Naive thymus-derived CD4-positive, alpha-beta T cell (primary cell): Measurements from ENCODE around the gene SLC7A10. TPM values are rescaled to one million over a fixed set of nuclear protein-coding genes. Genes with fewer than 3 reads are reported as not detected.

Experiments used
- ATAC-seq: fragments of 150-1000 bp; cut with Tn5 transposase; 2 replicates; pipeline ENCODE4 v1.10.0; 2021; ENCODE audit warnings: mild to moderate bottlenecking, moderate library complexity
- CTCF ChIA-PET: fragments of 350-600 bp; sonication (Branson Sonifier 250); formaldehyde crosslinking; loops from one replicate; lab custom pipeline; 2021; ENCODE audit warnings: antibody characterized with exemption; lab: Charles Lee
- POLR2A ChIA-PET: fragments of 350-600 bp; sonication (Branson Sonifier 250); formaldehyde crosslinking; loops from one replicate; lab custom pipeline; 2021; ENCODE audit warnings: antibody characterized with exemption, inconsistent platforms; lab: Charles Lee
- DNase-seq, 9 donors: peaks; one replicate each; pipeline versions ENCODE4 v3.0.0 to v3.0.0-alpha.2; 2020 to 2022; ENCODE audit warnings: mixed read lengths in 1 of 9
- H3K27ac ChIP-seq: one replicate; pipeline ENCODE4 v1.7.0; 2013; ENCODE audit warnings: mild to moderate bottlenecking, low read depth, low read length, moderate library complexity
- H3K27me3 ChIP-seq, 2 donors: one replicate each; pipeline ENCODE4 v1.7.0; 2013; ENCODE audit warnings: low read length in 2 of 2, mild to moderate bottlenecking in 2 of 2, moderate library complexity in 2 of 2; ENCODE audit not compliant: control insufficient read depth in 2 of 2, insufficient read depth in 2 of 2
- H3K36me3 ChIP-seq, 3 experiments: 1 replicate in 2 of 3; 2 replicates in 1 of 3; pipeline ENCODE4 v1.7.0; 2013; ENCODE audit warnings: low read length in 3 of 3, mild to moderate bottlenecking in 3 of 3, moderate library complexity in 1 of 3; ENCODE audit not compliant: insufficient read depth in 3 of 3, control insufficient read depth in 2 of 3
- H3K4me1 ChIP-seq, 2 donors: one replicate each; pipeline ENCODE4 v1.7.0; 2013; ENCODE audit warnings: low read length in 2 of 2, mild to moderate bottlenecking in 2 of 2, moderate library complexity in 1 of 2; ENCODE audit not compliant: control insufficient read depth in 2 of 2, insufficient read depth in 2 of 2
- H3K4me3 ChIP-seq: 2 replicates; pipeline ENCODE4 v1.7.0; 2013; ENCODE audit warnings: mild to moderate bottlenecking, low read length
- H3K9me3 ChIP-seq, 3 experiments: 1 replicate in 2 of 3; 2 replicates in 1 of 3; pipeline ENCODE4 v1.7.0; 2013; ENCODE audit warnings: low read length in 3 of 3; ENCODE audit not compliant: control insufficient read depth in 2 of 3
- H3K27ac Mint-ChIP-seq, 9 donors: one replicate each; pipeline ENCODE4 v1.8.0; 2020 to 2022; ENCODE audit warnings: mixed read lengths in 9 of 9, mild to moderate bottlenecking in 8 of 9, moderate library complexity in 5 of 9, inconsistent platforms in 2 of 9
- H3K27me3 Mint-ChIP-seq, 5 donors: one replicate each; pipeline ENCODE4 v1.8.0; 2021 to 2022; ENCODE audit warnings: mixed read lengths in 5 of 5, mild to moderate bottlenecking in 1 of 5
- H3K36me3 Mint-ChIP-seq, 5 donors: one replicate each; pipeline ENCODE4 v1.8.0; 2020 to 2022; ENCODE audit warnings: mixed read lengths in 5 of 5, mild to moderate bottlenecking in 3 of 5, inconsistent platforms in 1 of 5
- H3K4me1 Mint-ChIP-seq, 7 donors: one replicate each; pipeline ENCODE4 v1.8.0; 2020 to 2022; ENCODE audit warnings: mixed read lengths in 7 of 7, mild to moderate bottlenecking in 3 of 7, inconsistent platforms in 1 of 7
- H3K4me3 Mint-ChIP-seq, 10 donors: one replicate each; pipeline ENCODE4 v1.8.0; 2020 to 2022; ENCODE audit warnings: mild to moderate bottlenecking in 10 of 10, mixed read lengths in 10 of 10, moderate library complexity in 6 of 10, inconsistent platforms in 2 of 10
- H3K9me3 Mint-ChIP-seq, 11 donors: one replicate each; pipeline ENCODE4 v1.8.0; 2020 to 2022; ENCODE audit warnings: mixed read lengths in 11 of 11, mild to moderate bottlenecking in 4 of 11, inconsistent platforms in 1 of 11, moderate library complexity in 1 of 11
- intact Hi-C, 2 donors: fragments of 100-400 bp; cut with micrococcal nuclease; formaldehyde crosslinking; loops; one replicate each; pipeline ENCODE4 v1.15.1; 2023
- polyA plus RNA-seq, 2 donors: library from polyadenylated mRNA; unstranded; fragments of 300-500 nt; fragmentation: Illumina TruSeq; gene quantifications; one replicate each; pipeline ENCODE4 v1.2.3, GENCODE V29; 2021
- total RNA-seq, 6 experiments: library from RNA in 5 of 6; stranded (reverse) in 5 of 6; gene quantifications; 1 replicate in 5 of 6; 2 replicates in 1 of 6; pipeline ENCODE4 v1.2.3 and lab custom pipeline; 2021 to 2026

The SLC7A10 gene
- total and polyA plus RNA-seq, 7 experiments from 2014 or later, result not detected

DNA sequence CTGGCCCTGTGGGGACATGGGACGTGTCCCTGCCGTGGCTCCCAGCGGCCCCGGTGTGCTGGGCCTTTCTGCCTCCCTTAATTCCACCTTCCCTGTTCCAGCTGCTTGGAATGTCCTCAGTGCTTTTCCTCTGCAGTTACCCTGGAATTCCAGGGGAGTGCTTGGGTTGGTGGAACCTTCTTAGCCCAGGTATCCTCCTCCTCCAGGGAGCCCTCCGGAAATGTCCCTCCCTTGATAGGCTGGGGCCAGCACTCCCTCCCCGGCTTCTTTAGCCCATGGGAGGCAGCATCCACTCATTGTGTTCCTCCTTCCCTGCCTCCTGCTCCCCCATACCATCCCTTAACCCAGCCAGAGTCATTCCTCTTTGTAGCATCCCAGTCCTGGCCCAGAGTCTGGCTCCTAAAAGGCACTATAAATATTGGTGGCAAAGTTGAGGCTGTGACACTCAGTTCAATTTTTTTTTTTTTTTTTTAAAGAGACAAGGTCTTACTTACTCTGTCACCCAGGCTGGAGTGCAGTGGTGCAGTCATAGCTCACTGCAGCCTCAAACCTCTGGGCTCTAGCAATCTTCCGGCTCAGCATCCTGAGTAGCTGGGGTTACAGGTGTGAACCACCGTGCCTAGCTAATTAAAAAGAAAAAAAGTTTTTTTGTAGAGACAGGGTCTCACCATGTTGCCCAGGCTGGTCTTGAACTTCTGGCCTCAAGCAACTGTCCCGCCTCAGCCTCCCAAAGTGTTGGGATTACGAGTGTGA lies 13.7 kb upstream of the SLC7A10 start:
- H3K9me3 ChIP-seq, result no peaks in the 10 kb centered on the region
- ATAC-seq (no peak), DNase-seq (no peak)
- H3K27ac ChIP-seq, result no peak overlapping the region
- no peaks in the 10 kb centered on the region for H3K27me3 ChIP-seq
- H3K4me1 ChIP-seq, result peaks cover 0 to 20% of the 10 kb centered on the region in 2 donors
- Mint-ChIP-seq H3K27ac (no peak overlapping the region), H3K27me3 (peaks cover 0 to 7% (median 0%) of the 10 kb centered on the region in 5 donors), H3K36me3 (no peaks in the 10 kb centered on the region), H3K4me1 (peaks cover 0 to 3% (median 0%) of the 10 kb centered on the region in 7 donors), H3K4me3 (no peak overlapping the region), H3K9me3 (peaks cover 0 to 2% (median 0%) of the 10 kb centered on the region in 11 donors)
- H3K4me3 ChIP-seq, result no peak overlapping the region
- intact Hi-C loops, result loop anchor here (5.0 to 10.0 kb wide), 2 partner anchors 65 to 112 kb away; partner anchors contain the start of gene CEBPA (in 1 of the 2)
- POLR2A ChIA-PET, result no interaction called here
- H3K36me3 ChIP-seq, result no peaks in the 10 kb centered on the region
- CTCF ChIA-PET, result interaction anchor here (0.5 to 5.6 kb wide), 2 partner anchors 168 to 338 kb away, joined by 3 to 34 read pairs; no protein-coding TSS in a partner anchor

DNA sequence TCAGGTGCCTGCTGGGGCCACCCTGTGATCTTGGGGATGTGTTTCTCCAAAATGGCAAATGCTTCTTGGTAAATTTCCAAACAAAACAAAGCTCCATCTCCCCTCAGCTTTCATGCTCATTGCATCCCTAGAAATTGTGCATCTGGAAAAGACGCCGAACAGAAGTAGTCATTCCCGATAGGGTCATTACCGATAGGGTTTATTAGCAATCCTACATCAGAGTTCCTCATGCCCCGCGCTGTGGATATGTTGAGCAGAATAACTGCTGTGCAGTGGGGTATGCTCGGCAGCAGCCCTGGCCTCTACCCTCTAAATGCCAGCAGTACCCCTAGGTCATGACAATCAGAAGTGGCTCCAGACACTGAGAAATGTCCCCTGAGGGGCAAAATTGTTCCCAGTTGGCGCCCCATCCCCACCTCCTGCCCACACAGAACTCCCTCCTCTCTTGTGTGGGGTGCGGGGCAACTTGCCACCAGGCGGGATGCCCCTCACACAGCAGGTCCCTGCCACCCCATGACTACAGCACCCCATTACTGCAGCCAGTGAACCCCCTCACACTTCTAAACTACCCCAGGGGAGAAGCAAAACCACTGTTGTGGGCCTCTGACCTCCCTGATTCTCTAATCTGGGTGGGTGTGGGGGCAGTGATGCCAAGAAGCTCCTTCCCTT lies 13.0 kb upstream of the SLC7A10 start:
- Mint-ChIP-seq H3K9me3 (peaks cover 0 to 1% (median 0%) of the 10 kb centered on the region in 11 donors), H3K27me3 (peaks cover 0 to 5% (median 0%) of the 10 kb centered on the region in 5 donors), H3K4me1 (peaks cover 0 to 3% (median 0%) of the 10 kb centered on the region in 7 donors), H3K4me3 (no peak overlapping the region), H3K36me3 (no peaks in the 10 kb centered on the region), H3K27ac (no peak overlapping the region)
- no peak for DNase-seq
- no peaks in the 10 kb centered on the region for H3K9me3 ChIP-seq
- no peaks in the 10 kb centered on the region for H3K36me3 ChIP-seq
- POLR2A ChIA-PET, result no interaction called here
- ATAC-seq, result no peak
- CTCF ChIA-PET, result interaction anchor here (0.5 to 5.6 kb wide), 2 partner anchors 169 to 337 kb away, joined by 3 to 34 read pairs; no protein-coding TSS in a partner anchor
- H3K4me3 ChIP-seq, result no peak overlapping the region
- H3K4me1 ChIP-seq, result peaks cover 0 to 20% of the 10 kb centered on the region in 2 donors
- intact Hi-C loops, result loop anchor here (5.0 to 10.0 kb wide), 2 partner anchors 66 to 111 kb away; partner anchors contain the start of gene CEBPA (in 1 of the 2)
- H3K27ac ChIP-seq, result no peak overlapping the region
- no peaks in the 10 kb centered on the region for H3K27me3 ChIP-seq

DNA sequence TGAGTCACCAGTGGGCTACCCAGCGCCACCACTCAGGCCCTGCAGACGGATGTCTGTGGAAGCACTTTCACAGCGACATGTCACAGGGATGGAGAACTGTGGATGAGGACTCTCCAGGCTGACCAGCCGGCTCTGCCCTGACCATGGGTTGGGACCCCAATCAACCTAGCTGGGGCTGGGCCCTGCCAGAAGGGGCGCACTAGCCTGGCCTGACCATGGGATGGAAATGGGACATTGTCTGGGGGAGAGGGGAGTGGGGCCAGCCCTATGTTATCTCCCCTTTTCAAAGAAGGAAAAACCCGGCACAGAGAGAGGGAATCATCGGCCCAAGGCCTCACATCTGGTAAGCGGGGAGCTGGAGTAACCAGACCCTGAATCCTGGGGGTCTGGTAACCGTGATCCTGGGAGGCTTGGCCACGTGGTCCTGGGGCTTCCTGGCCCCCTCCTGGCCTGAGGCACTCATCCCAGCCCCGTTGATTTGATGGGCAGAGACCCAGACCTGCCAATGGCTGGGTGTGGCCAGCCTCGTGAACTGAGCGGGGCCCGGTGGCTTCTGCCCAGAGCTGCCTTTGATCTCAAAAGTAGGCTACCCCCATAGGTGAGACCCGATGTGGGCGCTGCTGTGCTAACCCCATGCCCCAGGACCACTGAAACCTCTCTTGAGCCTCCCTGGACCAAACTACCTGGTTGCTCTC lies 11.2 kb upstream of the SLC7A10 start:
- ATAC-seq (no peak), DNase-seq (no peak)
- POLR2A ChIA-PET, result interaction anchor here (0.8 kb wide), 1 partner anchor 138 kb away, joined by 3 read pairs; no protein-coding TSS in a partner anchor
- Histone ChIP-seq H3K36me3 (no peaks in the 10 kb centered on the region), H3K27me3 (no peaks in the 10 kb centered on the region), H3K4me3 (no peak overlapping the region), H3K9me3 (no peaks in the 10 kb centered on the region), H3K27ac (no peak overlapping the region), H3K4me1 (peaks cover 0 to 20% of the 10 kb centered on the region in 2 donors)
- CTCF ChIA-PET, result interaction anchor here (0.6 to 5.6 kb wide), 4 partner anchors 93 to 591 kb away, joined by 3 to 34 read pairs (median 4); no protein-coding TSS in a partner anchor
- Mint-ChIP-seq H3K4me1 (peaks cover 0 to 4% (median 0%) of the 10 kb centered on the region in 7 donors), H3K27ac (no peak overlapping the region), H3K9me3 (peaks cover 0 to 1% (median 0%) of the 10 kb centered on the region in 11 donors), H3K36me3 (no peaks in the 10 kb centered on the region), H3K27me3 (peaks cover 0 to 5% (median 0%) of the 10 kb centered on the region in 5 donors), H3K4me3 (no peak overlapping the region)
- intact Hi-C loops, result loop anchor here (5.0 to 10.0 kb wide), 2 partner anchors 68 to 110 kb away; partner anchors contain the start of gene CEBPA (in 1 of the 2)

DNA sequence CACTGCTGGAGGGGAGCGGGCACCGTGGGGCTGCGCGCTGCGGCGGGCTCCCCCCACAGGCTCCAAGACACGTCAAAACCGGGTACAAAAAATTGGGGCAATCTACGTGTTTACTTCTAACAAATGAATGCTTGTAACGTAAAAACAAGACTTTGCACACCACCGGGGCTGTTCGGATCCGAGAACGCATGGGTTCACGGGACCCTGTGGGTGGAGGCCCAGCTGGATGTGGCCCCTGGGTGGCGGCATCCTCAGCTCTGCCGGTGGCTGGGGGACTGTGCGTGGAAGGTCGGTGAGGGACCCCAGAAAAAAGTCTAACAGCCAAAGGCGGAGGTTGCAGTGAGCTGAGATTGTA lies 10.3 kb upstream of the SLC7A10 start:
- DNase-seq, result no peak
- POLR2A ChIA-PET, result interaction anchor here (0.8 kb wide), 1 partner anchor 139 kb away, joined by 3 read pairs; no protein-coding TSS in a partner anchor
- no peak overlapping the region for H3K27ac Mint-ChIP-seq
- H3K4me1 Mint-ChIP-seq, result peaks cover 0 to 4% (median 0%) of the 10 kb centered on the region in 7 donors
- peaks cover 0 to 1% (median 0%) of the 10 kb centered on the region in 11 donors for H3K9me3 Mint-ChIP-seq
- no peak overlapping the region for H3K4me3 Mint-ChIP-seq
- ATAC-seq, result no peak
- no peaks in the 10 kb centered on the region for H3K36me3 Mint-ChIP-seq
- Histone ChIP-seq H3K27me3 (no peaks in the 10 kb centered on the region), H3K4me3 (no peak overlapping the region), H3K4me1 (peaks cover 0 to 14% of the 10 kb centered on the region in 2 donors), H3K9me3 (no peaks in the 10 kb centered on the region), H3K27ac (no peak overlapping the region), H3K36me3 (no peaks in the 10 kb centered on the region)
- H3K27me3 Mint-ChIP-seq, result peaks cover 0 to 6% (median 2%) of the 10 kb centered on the region in 5 donors
- intact Hi-C loops, result loop anchor here (1.0 to 10.0 kb wide), 8 partner anchors 59 to 535 kb away; partner anchors contain the start of gene CEBPA (in 1 of the 2)
- CTCF ChIA-PET, result interaction anchor here (0.6 to 5.6 kb wide), 5 partner anchors 8 to 322 kb away, joined by 3 to 34 read pairs (median 4); no protein-coding TSS in a partner anchor

DNA sequence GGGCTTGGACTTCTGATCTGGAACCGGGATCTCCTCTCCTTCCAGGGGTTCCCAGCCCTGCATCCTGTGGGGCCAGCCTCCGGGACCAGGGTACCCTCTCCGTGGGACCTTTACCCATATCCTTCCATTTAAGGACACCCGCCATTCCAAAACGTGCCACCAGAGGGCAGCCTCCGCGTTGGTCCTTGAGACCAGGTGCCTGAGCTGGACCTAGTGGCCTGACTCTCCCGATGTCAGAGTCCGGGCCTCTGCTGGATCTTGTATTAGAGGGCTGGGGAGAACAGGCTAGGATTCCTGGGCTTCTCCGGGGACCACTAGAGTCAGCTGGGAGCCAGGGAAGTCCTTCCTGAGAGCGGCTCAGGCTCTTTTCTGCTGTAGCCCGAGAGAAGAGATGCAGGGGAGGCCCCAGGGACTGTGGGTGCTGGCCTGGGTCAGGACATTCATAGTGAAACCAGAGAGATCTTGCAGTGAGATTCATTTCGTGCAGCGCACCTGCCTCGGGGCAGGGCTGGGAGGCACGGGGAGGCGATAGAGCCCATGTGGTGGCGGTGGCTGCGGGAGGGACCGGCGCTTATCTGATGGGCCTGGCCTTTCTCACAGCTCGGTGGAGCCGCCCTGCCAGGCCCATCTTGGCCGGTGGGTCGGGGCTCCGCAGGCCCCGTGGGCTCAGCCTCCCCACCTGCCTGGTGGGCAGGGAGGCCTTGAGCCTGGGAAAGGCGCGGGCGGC lies 9.8 kb upstream of the SLC7A10 start:
- ChIA-PET POLR2A (interaction anchor here (0.8 kb wide), 1 partner anchor 139 kb away, joined by 3 read pairs; no protein-coding TSS in a partner anchor), CTCF (interaction anchor here (0.8 to 5.6 kb wide), 5 partner anchors 9 to 172 kb away, joined by 3 to 34 read pairs (median 4); no protein-coding TSS in a partner anchor)
- Histone ChIP-seq H3K36me3 (no peaks in the 10 kb centered on the region), H3K9me3 (no peaks in the 10 kb centered on the region), H3K27ac (no peak overlapping the region), H3K27me3 (no peaks in the 10 kb centered on the region), H3K4me1 (peaks cover 0 to 12% of the 10 kb centered on the region in 2 donors), H3K4me3 (no peak overlapping the region)
- peak; percentile 70 for ATAC-seq
- Mint-ChIP-seq H3K36me3 (no peaks in the 10 kb centered on the region), H3K9me3 (peaks cover 0 to 5% (median 3%) of the 10 kb centered on the region in 11 donors), H3K27ac (no peak overlapping the region), H3K4me3 (no peak overlapping the region), H3K27me3 (peaks cover 4 to 11% (median 7%) of the 10 kb centered on the region in 5 donors), H3K4me1 (peaks cover 0 to 4% (median 0%) of the 10 kb centered on the region in 7 donors)
- intact Hi-C loops, result loop anchor here (1.0 to 10.0 kb wide), 8 partner anchors 58 to 536 kb away; partner anchors contain the start of gene CEBPA (in 1 of the 2)
- DNase-seq, result peak; percentile 37 to 82 (median 53)
